Immature natural killer cell (primary cell): ENCODE results near the gene APLF. TPM values are rescaled to one million over a fixed set of nuclear protein-coding genes. Genes with fewer than 3 reads are reported as not detected.
A peak's percentile ranks its signal among the peaks of the same experiment; 100 is the strongest.

Source experiments
- DNase-seq, 3 donors: peaks; one replicate each; pipeline ENCODE4 v3.0.0; 2022; ENCODE audit warnings: mixed read lengths in 1 of 3
- H3K27ac Mint-ChIP-seq, 6 donors: one replicate each; pipeline ENCODE4 v1.8.0; 2020; ENCODE audit warnings: mixed read lengths in 6 of 6, mild to moderate bottlenecking in 5 of 6, inconsistent platforms in 4 of 6, moderate library complexity in 3 of 6
- H3K27me3 Mint-ChIP-seq, 3 donors: one replicate each; pipeline ENCODE4 v1.8.0; 2020 to 2021; ENCODE audit warnings: low read depth in 3 of 3, mild to moderate bottlenecking in 3 of 3, mixed read lengths in 3 of 3, moderate library complexity in 3 of 3, inconsistent platforms in 1 of 3
- H3K36me3 Mint-ChIP-seq, 3 donors: one replicate each; pipeline ENCODE4 v1.8.0; 2020; ENCODE audit warnings: mixed read lengths in 3 of 3, inconsistent platforms in 2 of 3, mild to moderate bottlenecking in 2 of 3
- H3K4me1 Mint-ChIP-seq, 2 donors: one replicate each; pipeline ENCODE4 v1.8.0; 2020; ENCODE audit warnings: inconsistent platforms in 2 of 2, mild to moderate bottlenecking in 2 of 2, mixed read lengths in 2 of 2, moderate library complexity in 1 of 2
- H3K4me3 Mint-ChIP-seq, 5 donors: one replicate each; pipeline ENCODE4 v1.8.0; 2020; ENCODE audit warnings: mild to moderate bottlenecking in 5 of 5, mixed read lengths in 5 of 5, inconsistent platforms in 3 of 5, moderate library complexity in 3 of 5
- H3K9me3 Mint-ChIP-seq, 6 donors: one replicate each; pipeline ENCODE4 v1.8.0; 2020; ENCODE audit warnings: mild to moderate bottlenecking in 6 of 6, mixed read lengths in 6 of 6, inconsistent platforms in 4 of 6, moderate library complexity in 3 of 6
- polyA plus RNA-seq, 3 donors: library from polyadenylated mRNA; unstranded; fragments of 300-500 nt; fragmentation: Illumina TruSeq; gene quantifications; one replicate each; pipeline ENCODE4 v1.2.3, GENCODE V29; 2021

APLF gene
- polyA plus RNA-seq, 3 donors from 2014 or later = 0.74 to 0.97 TPM; not detected in 1

DNA sequence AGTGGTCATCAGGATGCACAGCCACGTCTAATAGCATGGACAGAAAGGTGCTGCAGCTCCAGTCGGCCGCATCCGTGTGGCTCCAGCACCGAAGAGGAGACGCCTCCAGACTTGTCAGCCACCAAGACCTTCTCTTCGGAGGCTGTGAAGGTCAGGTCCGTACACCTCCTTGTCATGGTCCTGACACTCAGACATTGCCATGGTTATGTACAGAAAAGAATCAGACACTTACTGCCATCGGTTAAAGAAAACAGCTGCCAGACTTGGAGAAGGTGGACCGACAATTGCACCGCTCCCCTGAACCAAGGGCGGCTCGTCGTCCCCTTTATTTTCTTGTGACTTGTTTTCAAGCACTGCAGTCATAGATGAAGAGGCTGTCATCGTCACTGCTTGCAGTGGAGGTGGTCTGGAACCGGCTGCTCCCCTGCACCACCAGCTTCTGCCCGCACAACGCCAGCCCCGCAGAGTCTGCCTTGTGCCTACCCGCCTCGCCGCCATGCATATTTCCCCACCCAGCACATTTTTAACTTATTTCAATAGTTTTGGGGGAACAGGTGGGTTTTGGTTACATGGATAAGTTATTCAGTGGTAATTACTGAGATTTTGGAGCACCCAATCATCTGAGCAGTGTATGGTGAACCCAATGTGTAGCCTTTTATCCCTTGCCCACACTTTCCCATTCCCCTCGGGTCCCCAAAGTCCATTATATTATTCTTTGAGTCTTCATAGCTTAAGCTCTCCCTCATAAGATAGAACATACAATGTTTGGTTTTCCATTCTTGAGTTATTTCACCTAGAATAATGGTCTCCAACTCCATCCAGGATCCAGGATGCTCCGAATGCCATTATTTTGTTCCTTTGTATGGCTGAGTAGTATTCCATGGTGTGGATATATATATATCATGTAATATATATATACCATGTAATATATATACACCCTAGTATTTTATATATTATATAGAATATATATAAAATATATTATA, 18.4 kb upstream of the APLF start:
- H3K4me3 Mint-ChIP-seq = peak overlapping the region in 1 of 5 donors; percentile 10
- peaks cover 15 to 21% of the 10 kb centered on the region in 2 donors for H3K4me1 Mint-ChIP-seq
- H3K27me3 Mint-ChIP-seq = peaks cover 5 to 11% (median 7%) of the 10 kb centered on the region in 3 donors
- H3K36me3 Mint-ChIP-seq = peaks cover 0 to 3% (median 0%) of the 10 kb centered on the region in 3 donors
- peak in 2 of 3 donors; percentile 38 to 41 for DNase-seq
- peaks cover 0 to 10% (median 7%) of the 10 kb centered on the region in 6 donors for H3K9me3 Mint-ChIP-seq
- peak overlapping the region in 2 of 6 donors; percentile 13 to 40 for H3K27ac Mint-ChIP-seq

DNA sequence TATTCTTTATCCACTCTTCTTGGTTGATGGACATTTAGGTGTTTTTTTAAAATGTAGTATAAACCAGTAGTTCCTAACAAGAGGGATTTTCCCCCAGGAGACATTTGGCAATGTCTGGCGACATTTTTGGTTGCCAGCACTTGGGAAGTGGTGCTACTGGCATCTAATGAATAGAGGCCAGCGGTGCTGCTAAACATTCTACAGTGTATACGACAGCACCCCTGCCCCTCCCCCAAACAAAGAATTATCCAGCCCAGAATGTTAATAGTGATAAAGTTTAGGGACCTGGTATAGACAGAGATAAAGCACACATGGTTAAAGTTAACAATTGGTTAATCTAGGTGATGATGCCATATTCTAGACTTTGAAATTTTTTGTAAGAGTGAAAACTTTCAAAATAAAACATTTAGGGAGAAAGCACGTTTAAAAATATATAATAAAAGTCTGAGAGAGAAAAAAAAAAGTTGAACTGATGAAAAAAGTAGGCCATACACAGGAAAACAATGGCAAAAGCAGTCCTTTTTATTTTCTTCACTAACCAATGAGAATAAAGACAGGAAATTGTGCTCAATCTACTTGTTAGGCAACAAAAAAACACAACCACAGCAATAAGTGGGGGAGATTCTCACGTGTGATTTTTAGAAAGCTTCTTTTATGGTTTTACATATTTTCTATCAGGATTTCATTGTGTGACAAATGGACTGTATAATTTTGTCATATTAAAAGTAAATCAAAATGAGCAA, 15.1 kb upstream of the APLF start:
- Mint-ChIP-seq H3K27me3 (peaks cover 7 to 11% (median 7%) of the 10 kb centered on the region in 3 donors), H3K4me3 (peak overlapping the region in 3 of 5 donors; percentile 18 to 47 (median 26)), H3K36me3 (peaks cover 0 to 3% (median 0%) of the 10 kb centered on the region in 3 donors), H3K4me1 (peaks cover 16 to 22% of the 10 kb centered on the region in 2 donors), H3K9me3 (peaks cover 0 to 10% (median 4%) of the 10 kb centered on the region in 6 donors), H3K27ac (peak overlapping the region; percentile 35 to 88 (median 74))
- DNase-seq = peak; percentile 47 to 67 (median 55)

DNA sequence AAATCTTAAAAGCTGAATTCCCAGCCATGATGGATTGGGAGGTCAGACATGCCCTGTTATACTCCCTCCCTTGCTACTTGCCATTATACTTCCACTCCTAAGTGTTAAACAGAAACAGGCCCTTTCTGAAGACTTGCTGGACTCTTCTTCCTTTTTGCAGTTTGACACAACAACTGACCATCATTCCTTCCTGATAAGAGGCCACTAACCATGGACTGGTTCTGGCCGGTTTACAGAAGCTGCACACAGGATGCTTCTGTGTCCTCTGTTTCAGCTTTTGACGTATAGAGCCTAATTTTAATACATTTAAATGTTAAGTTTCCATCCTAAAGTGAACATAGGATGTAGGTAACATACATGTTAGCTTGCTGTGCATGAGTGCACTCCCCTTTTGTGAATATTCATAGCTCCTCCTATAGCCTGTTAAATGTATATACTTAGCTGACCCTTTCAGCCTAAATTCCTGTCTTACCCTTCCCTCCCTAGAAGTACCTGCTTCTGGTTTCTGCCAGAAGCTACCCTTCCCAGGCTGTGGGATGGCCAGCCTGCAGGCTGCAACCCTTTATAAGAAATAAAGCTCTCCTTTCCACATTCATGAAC, 13.5 kb upstream of the APLF start:
- peaks cover 0 to 5% (median 3%) of the 10 kb centered on the region in 6 donors for H3K9me3 Mint-ChIP-seq
- peaks cover 16 to 22% of the 10 kb centered on the region in 2 donors for H3K4me1 Mint-ChIP-seq
- peaks cover 2 to 10% (median 5%) of the 10 kb centered on the region in 3 donors for H3K27me3 Mint-ChIP-seq
- peaks cover 0 to 3% (median 0%) of the 10 kb centered on the region in 3 donors for H3K36me3 Mint-ChIP-seq
- no peak overlapping the region for H3K4me3 Mint-ChIP-seq
- no peak for DNase-seq
- H3K27ac Mint-ChIP-seq = peak overlapping the region; percentile 13 to 85 (median 70)

DNA sequence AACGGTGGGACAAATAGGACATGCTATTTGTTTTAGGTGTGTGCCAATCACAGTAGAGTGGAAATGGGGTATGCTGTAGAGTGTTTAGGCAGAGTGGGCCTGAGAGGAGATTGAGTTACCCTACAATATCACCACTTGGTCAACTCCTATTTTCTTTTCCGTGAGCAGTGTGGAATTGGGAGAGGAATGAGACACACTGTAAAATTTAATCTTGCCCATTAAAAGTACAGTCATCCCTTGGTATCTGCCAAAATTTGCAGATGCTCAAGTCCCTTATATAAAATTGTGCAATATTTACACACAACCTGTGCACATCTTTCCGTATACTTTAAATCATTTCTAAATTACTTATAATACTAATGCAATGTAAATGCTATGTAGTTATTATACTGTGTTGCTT, 12.7 kb upstream of the APLF start:
- H3K27ac Mint-ChIP-seq = peak overlapping the region in 1 of 6 donors; percentile 30
- H3K27me3 Mint-ChIP-seq = peaks cover 1 to 6% (median 4%) of the 10 kb centered on the region in 3 donors
- no peak overlapping the region for H3K4me3 Mint-ChIP-seq
- no peaks in the 10 kb centered on the region for H3K36me3 Mint-ChIP-seq
- H3K9me3 Mint-ChIP-seq = no peaks in the 10 kb centered on the region
- H3K4me1 Mint-ChIP-seq = peaks cover 16 to 22% of the 10 kb centered on the region in 2 donors
- DNase-seq = no peak

DNA sequence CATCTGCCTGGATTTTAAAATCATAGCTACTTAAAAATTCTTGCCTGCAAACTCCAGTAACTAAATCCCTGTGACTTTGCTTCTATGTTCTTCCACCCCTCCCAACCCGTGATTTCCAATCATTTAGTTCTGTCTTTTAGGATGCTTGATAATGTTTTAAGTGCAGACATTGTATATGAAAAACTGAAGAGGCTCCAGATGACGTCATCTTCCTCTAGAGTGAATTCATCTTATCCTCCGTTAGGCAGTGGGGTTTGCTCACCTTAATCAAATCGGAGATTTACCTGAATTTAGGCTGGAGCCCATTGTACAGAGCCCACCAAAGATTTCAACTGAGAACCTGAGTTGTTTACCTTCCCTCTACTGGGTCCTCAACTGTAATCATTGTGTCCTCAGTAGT, 11.2 kb upstream of the APLF start:
- H3K36me3 Mint-ChIP-seq = no peaks in the 10 kb centered on the region
- H3K27ac Mint-ChIP-seq = peak overlapping the region in 1 of 6 donors; percentile 33
- no peaks in the 10 kb centered on the region for H3K9me3 Mint-ChIP-seq
- H3K4me1 Mint-ChIP-seq = peaks cover 16 to 22% of the 10 kb centered on the region in 2 donors
- DNase-seq = no peak
- H3K27me3 Mint-ChIP-seq = peaks cover 1 to 6% (median 4%) of the 10 kb centered on the region in 3 donors
- no peak overlapping the region for H3K4me3 Mint-ChIP-seq

DNA sequence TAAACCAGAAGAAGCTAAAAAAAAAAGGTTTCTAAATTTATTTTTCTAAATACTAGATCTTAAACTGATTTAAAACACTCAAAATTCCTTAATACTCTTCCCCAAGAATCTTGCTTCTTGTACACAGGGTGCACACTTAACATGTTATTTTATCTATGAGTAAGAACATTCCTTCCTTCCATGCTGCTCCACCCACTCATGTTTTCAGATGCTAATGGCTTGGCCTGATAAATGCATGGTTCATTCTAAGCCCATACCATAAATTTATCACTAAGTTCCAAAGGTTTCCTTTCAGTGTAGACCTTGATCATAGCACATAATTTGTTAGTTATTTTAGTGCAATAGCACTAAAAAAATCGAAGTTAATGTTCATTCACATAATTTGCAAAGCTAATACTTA, 8.4 kb upstream of the APLF start:
- no peaks in the 10 kb centered on the region for H3K36me3 Mint-ChIP-seq

DNA sequence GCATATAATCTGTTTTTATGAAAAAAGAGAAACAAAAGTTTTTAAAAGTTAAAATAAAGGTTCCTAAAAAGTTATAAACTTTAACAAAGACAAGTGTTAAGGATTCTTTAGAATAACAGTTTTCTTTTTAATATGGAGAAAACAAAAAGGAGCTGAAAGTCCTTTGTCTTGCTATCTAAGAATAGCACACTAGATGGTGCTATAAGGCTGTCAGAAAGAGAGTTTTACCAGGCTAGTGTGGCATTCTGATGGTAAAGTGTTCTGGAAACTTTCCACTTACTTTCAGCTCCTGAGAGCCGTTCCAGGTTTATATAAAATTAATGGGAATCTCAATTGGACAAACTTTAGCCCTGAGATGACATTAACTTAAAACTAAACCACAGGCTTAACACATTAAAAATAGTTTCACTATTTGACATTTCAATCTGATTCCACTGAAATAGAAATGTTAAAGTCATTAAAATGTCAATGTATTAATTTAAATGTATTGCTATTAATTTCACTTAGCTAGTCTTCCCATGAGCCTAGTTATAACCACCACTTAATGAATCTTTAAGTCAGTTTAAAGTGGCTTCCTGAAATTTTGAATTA, 4.0 kb upstream of the APLF start:
- DNase-seq = peak; percentile 46 to 63 (median 59)
- no peaks in the 10 kb centered on the region for H3K36me3 Mint-ChIP-seq
- peaks cover 21 to 31% of the 10 kb centered on the region in 2 donors for H3K4me1 Mint-ChIP-seq
- H3K9me3 Mint-ChIP-seq = no peaks in the 10 kb centered on the region
- no peak overlapping the region for H3K4me3 Mint-ChIP-seq
- no peak overlapping the region for H3K27ac Mint-ChIP-seq
- peaks cover 0 to 16% (median 9%) of the 10 kb centered on the region in 3 donors for H3K27me3 Mint-ChIP-seq

More for the DNA sequence above, 8.4 kb upstream of the APLF start:
- no peak overlapping the region for H3K4me3 Mint-ChIP-seq
- H3K9me3 Mint-ChIP-seq = no peaks in the 10 kb centered on the region
- H3K4me1 Mint-ChIP-seq = peaks cover under 1% of the 10 kb centered on the region in 2 donors
- peaks cover 0 to 1% (median 0%) of the 10 kb centered on the region in 3 donors for H3K27me3 Mint-ChIP-seq
- no peak for DNase-seq
- H3K27ac Mint-ChIP-seq = no peak overlapping the region

DNA sequence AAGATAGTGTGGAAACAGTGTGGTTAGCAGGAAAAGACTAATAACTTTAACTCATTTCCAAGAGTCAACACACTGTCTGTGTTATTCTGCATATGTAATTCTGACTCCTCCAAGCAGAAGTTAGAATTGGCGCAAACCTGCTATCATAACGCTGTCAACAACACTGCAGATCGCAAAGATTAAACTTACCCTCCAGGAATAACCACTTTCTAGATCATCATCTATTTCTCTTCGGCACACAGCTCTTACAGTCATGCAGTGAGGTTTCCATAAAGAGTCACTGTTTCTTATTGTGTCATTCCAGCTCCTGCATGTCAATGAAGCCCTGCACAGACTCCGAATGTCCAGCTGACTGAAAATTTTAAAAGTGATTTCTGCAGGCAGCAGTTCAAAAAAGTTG, 2.7 kb upstream of the APLF start:
- Mint-ChIP-seq H3K27me3 (peaks cover 0 to 16% (median 9%) of the 10 kb centered on the region in 3 donors), H3K36me3 (no peaks in the 10 kb centered on the region), H3K27ac (peak overlapping the region in 4 of 6 donors; percentile 16 to 97 (median 85)), H3K4me3 (peak overlapping the region in 1 of 5 donors; percentile 97), H3K4me1 (peaks cover 21 to 31% of the 10 kb centered on the region in 2 donors), H3K9me3 (no peaks in the 10 kb centered on the region)
- no peak for DNase-seq

DNA sequence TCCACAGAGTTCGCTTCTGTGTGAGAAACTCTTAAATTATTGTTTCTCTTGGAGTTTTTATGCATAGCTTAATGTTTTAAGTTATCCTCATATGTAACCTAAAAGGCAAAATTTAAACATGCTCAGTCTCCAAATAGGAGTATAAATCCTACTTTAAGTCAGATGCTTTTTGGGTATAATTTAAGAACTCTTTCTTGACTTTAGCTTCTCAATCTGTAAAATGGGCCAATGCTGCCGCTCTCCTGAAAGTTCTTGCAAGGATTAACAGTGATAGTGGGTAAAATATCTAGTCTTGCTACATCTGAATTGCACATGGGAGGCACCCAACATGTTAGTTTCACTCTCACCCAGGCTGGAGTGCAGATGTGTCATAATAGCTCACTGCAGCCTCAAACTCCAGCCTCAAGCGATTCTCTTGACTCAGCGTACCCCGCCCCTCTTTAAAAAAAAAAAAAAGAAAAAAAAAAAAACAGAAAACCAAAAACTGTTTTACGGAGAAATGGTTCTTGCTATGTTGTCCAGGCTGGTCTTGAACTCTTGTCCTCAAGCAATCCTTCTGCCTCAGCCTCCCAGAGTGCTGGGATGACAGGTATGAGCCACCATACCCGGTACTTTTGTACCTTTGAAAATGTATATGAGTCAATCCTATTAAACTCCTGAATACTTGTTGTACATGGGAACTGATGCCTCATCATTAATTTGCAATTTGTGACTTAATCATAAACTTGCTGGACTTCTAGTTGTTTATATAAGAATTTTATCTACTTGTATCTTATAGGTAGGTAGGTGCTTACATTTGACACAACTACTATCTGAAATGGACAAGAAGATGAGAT, 2.1 kb upstream of the APLF start:
- peak overlapping the region in 3 of 5 donors; percentile 95 to 97 (median 96) for H3K4me3 Mint-ChIP-seq
- H3K4me1 Mint-ChIP-seq = peaks cover 21 to 31% of the 10 kb centered on the region in 2 donors
- peak overlapping the region; percentile 94 to 97 (median 95) for H3K27ac Mint-ChIP-seq
- no peaks in the 10 kb centered on the region for H3K9me3 Mint-ChIP-seq
- no peaks in the 10 kb centered on the region for H3K36me3 Mint-ChIP-seq
- DNase-seq = peak in 2 of 3 donors; percentile 26 to 65
- H3K27me3 Mint-ChIP-seq = peaks cover 0 to 16% (median 9%) of the 10 kb centered on the region in 3 donors

DNA sequence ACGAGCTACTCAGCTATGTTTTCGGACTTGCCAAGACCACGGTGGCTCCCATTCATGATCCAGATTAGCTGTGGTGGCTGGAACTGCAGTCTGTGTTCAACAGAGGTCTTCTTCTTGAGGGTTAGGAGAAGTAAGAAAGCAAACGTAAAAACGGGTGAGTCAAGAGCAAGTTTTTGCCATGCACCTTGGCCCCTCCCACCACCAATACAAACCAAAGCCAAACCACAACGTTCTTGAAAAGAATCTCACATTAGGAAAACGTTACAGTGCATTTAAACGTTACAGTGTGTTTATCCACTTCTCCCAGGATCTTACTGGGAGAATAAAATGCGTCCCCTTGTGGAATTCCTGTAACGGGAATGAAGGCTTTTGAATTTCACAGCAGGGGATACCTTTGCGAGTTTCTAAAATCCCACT, 1.0 kb upstream of the APLF start:
- Mint-ChIP-seq H3K27me3 (peaks cover 0 to 16% (median 9%) of the 10 kb centered on the region in 3 donors), H3K27ac (peak overlapping the region; percentile 94 to 97 (median 95)), H3K9me3 (no peaks in the 10 kb centered on the region), H3K4me3 (peak overlapping the region; percentile 93 to 97 (median 96)), H3K36me3 (no peaks in the 10 kb centered on the region), H3K4me1 (peaks cover 21 to 31% of the 10 kb centered on the region in 2 donors)
- DNase-seq = peak; percentile 41 to 55 (median 49)

DNA sequence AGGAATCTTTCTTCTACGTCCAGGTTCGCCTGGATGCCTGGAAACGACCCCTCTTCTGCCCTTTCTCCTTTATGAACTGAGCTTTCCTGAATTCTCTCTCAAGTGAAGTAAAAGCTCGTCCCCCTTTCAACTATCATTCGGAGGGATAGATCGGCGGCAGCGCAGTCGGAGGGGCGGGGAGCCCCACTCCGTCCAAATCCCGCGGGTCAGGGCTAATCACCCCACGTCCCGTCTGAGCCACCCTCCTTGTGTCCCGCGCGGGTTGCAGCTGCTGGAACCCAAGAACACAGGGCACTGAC, 658 bp upstream of the APLF start:
- no peaks in the 10 kb centered on the region for H3K9me3 Mint-ChIP-seq
- no peaks in the 10 kb centered on the region for H3K36me3 Mint-ChIP-seq
- peak overlapping the region; percentile 93 to 97 (median 96) for H3K4me3 Mint-ChIP-seq
- H3K4me1 Mint-ChIP-seq = peaks cover 21 to 31% of the 10 kb centered on the region in 2 donors
- H3K27me3 Mint-ChIP-seq = peaks cover 1 to 16% (median 9%) of the 10 kb centered on the region in 3 donors
- no peak for DNase-seq
- peak overlapping the region; percentile 94 to 97 (median 95) for H3K27ac Mint-ChIP-seq

DNA sequence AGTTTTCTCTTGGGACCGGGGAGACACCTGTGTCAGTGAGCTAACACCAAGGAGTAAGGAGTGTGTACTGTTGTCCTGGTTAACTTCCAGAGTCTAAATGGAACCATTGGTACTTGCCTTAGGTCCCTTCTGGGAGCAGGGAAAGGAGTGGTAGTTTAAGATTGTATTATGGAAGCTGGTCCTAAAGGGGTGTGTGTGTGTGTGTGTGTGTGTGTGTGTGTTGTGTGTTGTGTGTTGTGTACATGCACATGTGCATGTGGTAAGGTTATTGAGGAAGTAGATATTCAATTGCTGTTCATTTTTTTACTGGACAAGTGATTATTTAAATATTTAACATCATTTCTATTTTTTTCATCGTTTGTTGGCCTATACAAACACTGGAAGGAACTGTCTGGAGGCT, 1.4 kb downstream of the APLF start:
- DNase-seq = no peak
- peak overlapping the region in 5 of 6 donors; percentile 2 to 95 (median 33) for H3K27ac Mint-ChIP-seq
- no peaks in the 10 kb centered on the region for H3K36me3 Mint-ChIP-seq
- peaks cover 2 to 18% (median 9%) of the 10 kb centered on the region in 3 donors for H3K27me3 Mint-ChIP-seq
- no peaks in the 10 kb centered on the region for H3K9me3 Mint-ChIP-seq
- peak overlapping the region in 1 of 5 donors; percentile 36 for H3K4me3 Mint-ChIP-seq
- peaks cover 21 to 31% of the 10 kb centered on the region in 2 donors for H3K4me1 Mint-ChIP-seq
